ELR (cell line): ENCODE measurements around the gene SDK1.

Experiments
- DNase-seq: peaks from one replicate; pipeline ENCODE4 v3.0.0-alpha.2; 2015; ENCODE audit warnings: low read depth

Gene SDK1

GRCh38 chr7:3591944-3592343, 290.9 kb downstream of the SDK1 start:
- DNase-seq, result no peak

DNA sequence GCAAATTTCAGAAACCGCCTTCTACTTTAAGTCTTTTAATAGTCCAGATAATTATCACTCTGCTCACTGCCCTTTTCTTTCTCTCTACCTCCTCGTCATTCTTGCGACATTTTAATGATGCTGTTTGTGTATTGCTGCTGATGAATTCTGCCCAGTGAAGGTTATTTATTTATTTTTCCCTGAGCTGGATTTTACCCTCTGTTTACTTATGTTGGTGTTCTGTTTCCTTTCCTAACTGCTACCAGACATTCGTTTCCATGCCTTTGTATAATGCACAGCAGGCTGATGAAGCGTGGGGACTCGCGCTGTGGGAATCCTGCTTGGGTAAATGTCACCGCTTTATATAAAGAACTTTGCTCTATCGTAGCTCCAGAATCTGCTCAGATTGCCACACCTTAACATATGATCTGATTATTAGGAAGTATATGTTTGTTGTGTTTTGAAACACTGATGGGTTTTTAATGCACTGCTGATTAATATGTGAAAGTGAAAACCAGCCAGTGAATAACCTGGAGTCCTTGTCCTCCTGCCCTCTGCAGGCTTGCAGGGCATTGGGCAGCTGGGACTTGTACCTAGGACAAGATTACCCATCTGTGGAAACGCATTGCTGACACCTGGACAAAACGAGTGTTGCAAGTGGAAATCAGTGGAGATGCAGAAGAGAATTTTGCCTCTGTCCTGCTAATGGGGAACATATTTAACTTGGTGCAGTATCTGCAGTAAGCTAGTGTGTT, 291.5 kb downstream of the SDK1 start:
- DNase-seq, result no peak

DNA sequence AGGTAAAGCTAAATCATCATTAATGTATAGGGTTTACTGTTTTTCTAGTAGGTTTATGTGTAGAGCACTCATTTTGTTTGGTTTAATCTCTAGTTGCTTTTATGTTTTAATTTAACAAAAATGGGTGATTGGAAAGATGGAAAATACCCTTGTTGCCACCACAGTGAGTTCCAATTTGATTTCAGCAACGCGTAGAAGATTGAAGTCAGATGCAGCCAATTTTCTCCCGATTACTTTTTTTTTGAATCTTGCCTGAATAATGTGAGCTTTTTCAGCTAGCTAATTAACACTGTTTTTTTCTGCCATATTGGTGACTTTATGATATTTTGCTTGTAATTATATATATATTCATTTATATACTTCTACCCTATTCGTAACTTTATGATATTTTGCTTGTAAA, 293.8 kb downstream of the SDK1 start:
- DNase-seq, result no peak

DNA sequence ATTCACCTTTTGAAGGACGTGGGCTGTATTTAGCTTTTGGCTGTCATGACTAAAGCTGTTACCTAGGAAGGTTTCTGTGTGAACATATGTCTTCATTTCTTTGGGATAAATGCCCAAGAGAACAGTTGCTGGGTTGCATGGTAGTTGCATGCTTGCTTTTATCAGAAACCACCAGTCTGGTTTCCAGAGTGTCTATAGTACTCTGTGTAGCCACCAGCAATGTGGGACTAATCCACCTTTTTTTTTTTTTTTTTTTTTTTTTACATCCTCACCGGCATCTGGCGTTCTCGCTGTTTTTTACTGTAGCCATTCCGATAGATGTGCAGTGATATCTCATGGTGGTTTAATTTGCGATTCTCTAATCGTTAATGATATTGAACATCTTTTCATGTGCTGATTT, 297.8 kb downstream of the SDK1 start:
- no peak for DNase-seq

GRCh38 chr7:3605222-3605621, 304.2 kb downstream of the SDK1 start:
- DNase-seq, result peak; percentile 31

GRCh38 chr7:3606436-3606835, 305.4 kb downstream of the SDK1 start:
- DNase-seq, result no peak

GRCh38 chr7:3607847-3608246, 306.8 kb downstream of the SDK1 start:
- no peak for DNase-seq

DNA sequence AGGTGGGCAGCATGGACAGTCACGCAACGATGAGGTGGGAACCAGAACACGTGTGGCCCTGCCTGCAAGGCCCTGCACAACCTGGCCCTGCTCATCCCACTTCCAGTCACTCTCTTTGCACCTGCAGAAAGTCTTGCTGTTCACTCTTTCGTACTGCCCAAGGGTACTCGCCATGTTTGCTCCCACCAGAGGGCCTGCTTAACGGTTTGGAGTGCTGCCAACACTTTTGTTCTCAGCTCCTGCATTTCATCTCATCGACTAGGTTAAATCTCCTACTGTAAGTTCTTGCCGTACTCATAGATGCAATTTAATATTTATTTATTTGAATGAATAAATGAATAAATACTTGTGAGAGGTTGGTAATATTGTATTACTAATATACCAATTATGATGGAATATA, 315.3 kb downstream of the SDK1 start:
- no peak for DNase-seq

GRCh38 chr7:3630081-3630480, 329.0 kb downstream of the SDK1 start:
- no peak for DNase-seq

- DNase-seq, result no peak
These were observed 333.3 kb downstream of the SDK1 start for GRCh38 chr7:3634396-3634795.

DNA sequence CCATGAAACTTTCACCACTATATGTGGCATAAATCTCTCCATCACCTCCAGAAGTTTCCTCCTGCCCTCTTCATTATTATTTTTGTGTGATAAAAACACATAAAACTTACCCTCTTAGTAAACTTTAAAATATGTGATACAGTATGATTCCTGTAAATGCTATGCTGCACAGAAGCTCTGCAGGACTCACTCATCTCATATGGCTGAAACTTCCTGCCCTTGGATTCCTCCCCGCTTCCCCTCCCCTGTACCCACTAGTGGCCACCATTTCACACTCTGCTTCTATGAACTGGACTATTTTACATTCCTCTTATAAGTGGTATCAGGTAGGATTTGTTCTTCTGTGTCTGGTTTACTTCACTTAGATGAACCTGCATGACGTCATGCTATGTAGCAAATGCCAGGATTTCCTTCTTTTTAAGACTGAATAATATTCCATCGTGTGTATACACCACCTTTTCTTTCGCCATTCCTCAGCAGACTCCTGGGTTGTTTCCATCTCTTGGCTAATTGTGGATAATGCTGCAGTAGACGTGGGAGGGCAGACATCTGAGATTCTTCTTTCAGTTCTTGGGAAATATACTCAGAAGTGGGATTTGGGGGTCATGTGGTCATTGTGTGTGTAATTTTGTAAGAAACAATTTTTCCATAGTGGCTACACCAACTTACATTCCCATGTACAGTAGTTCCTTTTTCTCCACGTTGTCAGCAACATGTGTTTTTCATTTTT, 335.2 kb downstream of the SDK1 start:
- no peak for DNase-seq

- DNase-seq, result no peak
These were observed 338.2 kb downstream of the SDK1 start for GRCh38 chr7:3639253-3639652.

DNA sequence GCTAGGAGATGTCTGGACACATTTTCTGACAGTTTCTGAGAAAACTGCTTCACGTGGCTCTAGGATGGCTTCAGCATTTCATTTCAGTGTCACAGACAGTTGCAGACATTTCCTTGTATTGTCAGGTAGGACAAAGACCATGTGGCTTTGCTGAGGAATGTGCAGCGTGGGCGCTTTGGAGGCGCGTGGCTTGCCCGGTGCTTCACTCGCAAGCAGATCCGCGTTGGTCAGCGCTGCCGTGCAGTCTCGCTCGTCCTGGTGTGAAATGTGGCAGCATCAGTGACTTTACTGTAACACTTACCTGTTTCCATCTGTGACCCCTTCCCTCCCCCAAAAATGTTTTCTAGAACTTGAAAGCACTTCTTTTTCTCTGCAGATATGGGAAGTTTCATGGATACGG, 340.5 kb downstream of the SDK1 start:
- no peak for DNase-seq

- DNase-seq, result no peak
These were observed 342.0 kb downstream of the SDK1 start for GRCh38 chr7:3643091-3643490.

DNA sequence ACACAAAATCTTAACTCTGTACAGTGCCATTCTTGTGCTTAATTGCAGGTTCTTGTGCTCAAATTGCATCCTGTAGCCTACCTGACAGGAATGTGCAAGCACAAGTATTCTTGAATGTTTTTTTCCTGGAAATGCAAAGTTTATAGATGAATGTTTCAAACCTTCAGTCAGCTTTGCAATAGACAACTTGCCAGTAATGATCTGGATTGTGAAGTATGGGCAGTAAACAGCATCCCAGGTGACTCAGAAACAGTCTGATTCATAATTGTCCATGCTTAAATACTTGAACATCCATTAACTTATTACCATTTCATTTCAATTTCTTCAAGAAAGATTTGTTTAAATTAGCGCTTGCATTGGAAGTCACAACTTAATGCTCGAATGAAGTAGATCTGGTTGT, 347.2 kb downstream of the SDK1 start:
- DNase-seq, result peak; percentile 6

DNA sequence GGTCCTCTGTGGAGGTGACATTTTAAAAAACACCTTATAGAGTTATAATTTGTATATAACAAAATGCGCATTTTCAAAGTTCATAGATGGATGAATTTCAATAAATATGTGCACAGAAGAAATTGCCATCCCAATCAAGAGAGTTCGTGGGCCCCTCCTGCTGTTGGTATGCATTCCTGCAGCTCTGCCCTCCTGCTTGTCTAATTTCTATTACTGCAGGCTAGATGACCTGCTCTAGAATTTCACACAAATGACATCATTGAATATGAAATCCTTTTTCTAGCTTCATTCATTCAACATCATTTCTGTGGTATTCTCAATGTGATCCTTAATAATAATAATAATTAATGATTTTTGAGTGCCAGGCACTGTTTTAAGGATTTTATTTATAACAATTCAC, 348.2 kb downstream of the SDK1 start:
- peak; percentile 11 for DNase-seq

DNA sequence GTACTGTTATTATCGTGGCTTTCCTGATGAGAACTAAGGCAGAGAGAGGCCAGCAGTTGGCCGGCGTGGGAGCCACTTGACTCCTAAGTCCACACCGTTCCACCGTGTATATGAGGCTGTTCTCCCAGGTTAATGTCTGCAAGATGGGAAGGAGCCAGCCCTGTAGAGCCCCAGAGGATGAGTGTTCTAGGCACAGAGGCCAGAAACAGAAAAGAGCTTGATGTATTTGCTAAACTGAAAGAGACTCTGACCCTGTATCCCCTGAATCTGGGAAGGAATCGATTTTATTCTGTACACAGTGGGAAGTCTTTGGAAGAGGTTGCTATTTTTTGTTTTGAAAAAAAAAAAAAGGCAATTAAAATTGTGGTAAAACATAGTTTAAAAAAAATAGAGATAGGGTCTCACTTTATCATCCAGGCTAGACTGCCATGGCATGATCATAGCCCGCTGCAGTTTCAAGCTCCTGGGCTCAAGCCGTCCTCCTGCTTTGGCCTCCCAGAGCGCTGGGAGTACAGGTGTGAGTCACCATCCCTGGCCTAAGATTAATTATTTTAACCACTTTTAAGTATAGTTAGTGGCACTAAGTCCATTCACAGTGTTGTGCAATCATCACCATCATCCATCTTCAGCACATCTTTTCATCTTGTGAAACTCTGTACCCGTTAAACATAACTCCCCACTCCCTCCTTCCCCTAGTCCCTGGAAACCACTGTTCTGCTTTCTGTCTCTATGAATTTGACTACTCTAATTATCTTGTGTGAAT, 348.8 kb downstream of the SDK1 start:
- no peak for DNase-seq

DNA sequence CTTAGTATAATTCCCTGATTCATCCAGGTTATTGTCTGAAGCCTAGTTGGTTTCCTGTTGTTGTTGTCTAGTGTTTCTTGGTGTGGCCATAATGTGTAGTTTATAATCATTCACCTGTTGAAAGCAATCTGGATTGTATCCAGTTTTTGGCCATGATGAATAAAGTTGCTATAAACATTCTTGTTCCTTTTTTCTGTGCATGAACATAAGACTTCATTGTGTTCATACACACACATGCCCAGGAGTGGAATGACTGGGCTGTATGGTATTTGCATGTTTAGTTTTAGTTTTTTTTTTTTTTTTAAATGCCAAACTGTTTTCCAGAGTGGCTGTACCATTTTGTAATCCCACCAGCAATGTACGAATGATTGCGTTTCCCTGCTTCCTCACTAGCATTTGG, 349.8 kb downstream of the SDK1 start:
- peak; percentile 14 for DNase-seq

GRCh38 chr7:3655635-3656034, 354.6 kb downstream of the SDK1 start:
- DNase-seq, result no peak

DNA sequence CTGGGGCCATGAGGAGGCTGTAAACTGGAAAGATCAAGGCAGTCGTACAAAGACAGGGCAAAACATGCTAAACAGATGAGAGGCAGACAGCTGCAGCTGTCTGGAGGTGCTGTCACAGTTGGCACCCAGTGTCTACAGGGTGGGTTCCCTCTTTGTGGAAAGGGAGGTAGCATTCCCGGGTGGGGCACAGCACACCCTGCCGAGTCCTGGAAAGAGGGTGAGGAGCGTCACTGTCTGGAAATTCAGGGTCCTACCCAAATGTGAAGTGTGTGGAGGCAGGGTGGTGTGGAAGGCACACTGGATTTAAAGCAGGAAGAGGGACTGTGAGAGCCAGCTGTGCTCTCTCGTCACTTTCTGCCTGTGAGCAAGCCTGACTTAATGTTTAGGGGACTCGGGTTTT, 356.2 kb downstream of the SDK1 start:
- no peak for DNase-seq

- no peak for DNase-seq
These were observed 367.7 kb downstream of the SDK1 start for GRCh38 chr7:3668743-3669142.

GRCh38 chr7:3670898-3671297, 369.8 kb downstream of the SDK1 start:
- DNase-seq, result no peak

DNA sequence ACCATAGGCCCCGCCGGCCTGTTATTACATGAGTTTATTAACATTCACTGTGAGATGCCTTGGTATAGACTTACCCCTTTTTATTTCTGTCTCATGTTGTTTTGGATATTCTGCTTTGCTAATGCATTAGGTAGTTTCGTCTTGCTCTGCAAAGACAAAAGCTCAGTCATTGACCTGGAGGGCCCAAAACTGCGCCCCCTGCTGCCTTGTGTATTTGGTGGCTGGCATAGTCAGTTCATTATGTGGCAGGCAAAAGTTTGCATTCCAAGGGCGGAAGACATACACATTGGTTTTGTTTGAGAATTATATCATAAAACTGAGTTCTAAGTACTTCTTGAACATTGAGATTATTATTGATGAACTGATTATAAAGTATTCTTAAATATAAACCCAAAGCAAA, 372.5 kb downstream of the SDK1 start:
- peak; percentile 7 for DNase-seq
